Peyer's patch (tissue), 4 donors: ENCODE results near the gene NPAS4.

ENCODE experiments used
- CTCF ChIP-seq, 6 experiments: fragments of 450-650 bp in 4 of 6; fragments of 200-600 bp in 2 of 6; sonication (generic) in 1 of 6; IDR thresholded peaks; one replicate each; pipeline ENCODE4 v1.5.1; 2017 to 2019; ENCODE audit warnings: antibody characterized with exemption in 6 of 6, mild to moderate bottlenecking in 3 of 6, moderate library complexity in 1 of 6
- POLR2A ChIP-seq, 2 donors: fragments of 450-650 bp; IDR thresholded peaks; one replicate each; pipeline ENCODE4 v1.5.1; 2017; ENCODE audit warnings: antibody characterized with exemption in 2 of 2, mild to moderate bottlenecking in 2 of 2, moderate library complexity in 2 of 2

- no peak for TF ChIP-seq CTCF (IDR thresholded peaks at IDR 0.05)
- TF ChIP-seq POLR2A (IDR thresholded peaks at IDR 0.05) = no peak
Measured at GRCh38 chr11:66454828-66455227, 34.0 kb downstream of the NPAS4 start.
